ENCODE measurements around the gene DENND2D.

DNA sequence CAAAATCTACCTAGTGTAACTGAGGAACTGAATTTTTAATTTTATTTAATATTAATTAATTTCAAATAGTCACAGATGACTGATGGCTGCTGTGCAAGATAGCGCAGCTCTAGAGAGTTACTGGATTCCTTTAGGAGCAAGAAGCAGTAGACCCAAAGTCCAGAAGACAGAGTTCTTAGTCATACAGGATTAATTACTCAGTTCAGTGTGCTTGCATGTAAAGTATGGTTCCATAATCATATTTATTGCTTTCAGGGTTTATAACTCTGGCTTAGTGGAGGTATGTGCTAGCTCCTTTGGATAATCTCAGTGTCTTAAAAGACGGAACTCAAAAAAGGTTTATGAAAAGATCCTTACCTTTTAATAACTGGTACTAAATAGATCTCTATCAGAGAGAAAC, 43.0 kb downstream of the DENND2D start:
- no peak for TF ChIP-seq EZH2 (IDR thresholded peaks at IDR 0.05; ENCODE audit: low read length)
- no peak for TF ChIP-seq CTCF (optimal IDR thresholded peaks at IDR 0.05 in 1 of 3, IDR thresholded peaks at IDR 0.05 in 1 of 3, conservative IDR thresholded peaks at IDR 0.05 in 1 of 3; ENCODE audit: extremely low read depth in 1 of 3, insufficient read depth in 2 of 3, low read length in 3 of 3)
